Suprapubic skin (tissue), 3 donors: ENCODE measurements around the gene FMO3.

Experiments
- CTCF ChIP-seq, 2 donors: fragments of 200-600 bp in 1 of 2; fragments of 450-650 bp in 1 of 2; sonication (generic) in 1 of 2; IDR thresholded peaks; one replicate each; pipeline ENCODE4 v1.5.1; 2016 to 2019; ENCODE audit warnings: antibody characterized with exemption in 2 of 2, mild to moderate bottlenecking in 1 of 2, moderate library complexity in 1 of 2
- EP300 ChIP-seq: sonication (generic); formaldehyde crosslinking; IDR thresholded peaks from one replicate; pipeline ENCODE4 v1.6.1; 2017; ENCODE audit warnings: antibody characterized with exemption
- POLR2A ChIP-seq, 2 donors: fragments of 450-650 bp; IDR thresholded peaks; one replicate each; pipeline ENCODE4 v1.6.1; 2017; ENCODE audit warnings: antibody characterized with exemption in 2 of 2, mild to moderate bottlenecking in 2 of 2, moderate library complexity in 2 of 2

- TF ChIP-seq POLR2A (IDR thresholded peaks at IDR 0.05), result no peak
- no peak for TF ChIP-seq CTCF (IDR thresholded peaks at IDR 0.05)
- no peak for TF ChIP-seq EP300
These were observed 34.6 kb upstream of the FMO3 start for GRCh38 chr1:171055966-171056643.
